GM19452 (cell line): ENCODE results near the gene RSRC1.

Experiments
- ATAC-seq: cut with Tn5 transposase; IDR thresholded peaks from one replicate; pipeline ENCODE4 v1.9.1; 2021; ENCODE audit not compliant: unreplicated experiment

RSRC1 gene

DNA sequence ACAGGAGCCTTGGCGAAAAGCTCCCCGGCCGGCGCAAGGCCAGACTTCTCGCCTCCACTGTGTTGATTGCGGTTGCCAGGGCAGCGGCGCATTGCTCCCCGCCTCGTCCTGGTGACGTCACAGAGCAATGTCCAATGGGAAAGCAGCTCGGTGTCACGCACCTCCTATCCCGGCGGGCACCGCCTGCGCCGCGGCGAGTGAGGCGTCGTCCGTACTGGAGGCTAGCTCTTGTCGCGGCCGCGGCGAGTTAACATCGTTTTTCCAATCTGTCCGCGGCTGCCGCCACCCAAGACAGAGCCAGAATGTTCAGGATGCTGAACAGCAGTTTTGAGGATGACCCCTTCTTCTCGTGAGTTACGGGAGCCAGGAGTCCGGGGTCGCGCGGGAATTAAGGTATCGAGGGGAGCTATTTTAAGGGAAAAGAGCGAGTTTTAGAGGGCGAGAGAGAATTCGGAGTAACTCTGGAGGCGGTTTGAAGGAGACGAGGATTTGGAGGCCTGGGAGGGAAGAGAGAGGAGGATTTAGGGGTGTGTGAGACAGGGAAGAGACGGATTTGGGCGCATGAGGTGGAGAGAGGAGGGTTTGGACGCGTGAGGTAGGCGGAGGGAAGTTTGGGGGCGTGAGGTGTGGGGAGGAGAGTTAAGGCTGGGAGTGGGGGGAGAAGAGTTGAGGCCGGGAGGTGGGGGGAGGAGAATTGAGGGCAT is 461.3 kb downstream of the RSRC1 start, which contains the start of gene MLF1:
Gene MLF1 (plus strand): TSS at position 196 of the 704 bp plus-strand sequence. CDS start 107 bp downstream, at position 303.
- ATAC-seq = peak; percentile 100

DNA sequence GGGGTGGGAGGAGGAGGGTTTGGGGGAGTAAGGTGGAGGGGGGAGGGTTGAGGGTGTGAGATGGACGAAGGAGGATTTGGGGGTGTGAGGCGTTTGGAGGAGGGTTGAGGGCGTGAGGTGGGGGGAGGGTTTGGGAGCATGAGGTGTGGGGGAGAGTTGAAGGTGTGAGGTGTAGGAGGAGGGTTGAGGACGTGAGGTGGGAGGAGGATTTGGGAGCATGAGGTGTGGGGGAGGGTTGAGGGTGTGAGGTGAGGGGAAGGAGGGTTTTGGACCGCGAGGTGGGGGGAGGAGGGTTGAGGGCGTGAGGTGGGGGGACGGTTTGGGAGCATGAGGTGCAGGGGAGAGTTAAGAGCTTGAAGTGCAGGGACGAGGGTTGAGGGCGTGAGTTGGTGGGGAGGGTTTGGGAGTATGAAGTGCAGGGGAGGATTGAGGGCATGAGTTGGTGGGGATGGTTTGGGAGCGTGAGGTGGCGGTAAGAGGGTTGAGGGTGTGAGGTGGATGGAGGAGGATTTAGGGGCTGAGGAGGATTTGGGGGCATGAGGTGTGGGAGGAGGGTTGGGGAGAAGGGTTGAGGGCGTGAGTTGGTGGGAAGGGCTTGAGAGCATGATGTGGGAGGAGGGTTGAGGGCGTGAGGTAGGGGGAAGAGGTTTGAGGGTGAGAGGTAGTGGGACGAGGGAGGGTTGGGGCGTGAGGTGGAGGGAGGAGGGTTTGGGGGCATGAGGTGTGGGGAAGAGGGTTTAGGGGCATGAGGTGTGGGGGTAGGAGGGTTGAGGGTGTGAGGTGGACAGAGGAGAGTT is 462.3 kb downstream of the RSRC1 start:
- no peak for ATAC-seq

DNA sequence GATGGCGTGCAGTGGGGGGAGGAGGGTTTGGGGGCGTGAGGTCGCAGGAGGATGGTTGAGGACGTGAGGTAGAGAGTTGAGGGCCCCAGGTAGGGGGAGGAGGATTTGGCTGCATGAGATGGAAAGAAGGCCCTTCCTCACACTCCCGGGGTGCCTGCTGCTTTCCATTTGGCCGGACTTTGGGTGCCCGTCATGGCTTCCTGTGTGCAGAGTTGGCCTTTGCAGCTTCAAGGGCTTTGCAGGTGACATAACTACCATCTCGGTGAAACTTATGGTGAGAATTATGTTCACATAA is 462.8 kb downstream of the RSRC1 start:
- ATAC-seq = no peak

DNA sequence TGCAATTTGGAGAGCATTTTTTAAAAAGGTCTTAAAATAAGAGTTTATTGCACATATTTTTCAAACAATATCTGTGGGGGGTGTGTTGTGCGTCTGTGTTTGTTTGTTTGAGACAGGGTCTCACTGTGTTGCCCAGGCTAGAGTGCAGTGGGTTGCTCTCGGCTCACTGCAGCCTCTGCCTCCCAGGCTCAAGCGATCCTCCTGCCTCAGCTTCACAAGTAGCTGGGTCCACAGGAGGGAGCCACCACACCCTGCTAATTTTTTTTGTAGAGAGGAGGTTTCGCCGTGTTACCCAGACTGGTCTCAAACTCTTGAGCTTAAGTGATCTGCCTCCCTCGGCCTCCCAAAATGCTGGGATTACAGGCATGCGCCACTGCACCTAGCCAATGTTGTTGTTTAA is 463.8 kb downstream of the RSRC1 start:
- no peak for ATAC-seq

DNA sequence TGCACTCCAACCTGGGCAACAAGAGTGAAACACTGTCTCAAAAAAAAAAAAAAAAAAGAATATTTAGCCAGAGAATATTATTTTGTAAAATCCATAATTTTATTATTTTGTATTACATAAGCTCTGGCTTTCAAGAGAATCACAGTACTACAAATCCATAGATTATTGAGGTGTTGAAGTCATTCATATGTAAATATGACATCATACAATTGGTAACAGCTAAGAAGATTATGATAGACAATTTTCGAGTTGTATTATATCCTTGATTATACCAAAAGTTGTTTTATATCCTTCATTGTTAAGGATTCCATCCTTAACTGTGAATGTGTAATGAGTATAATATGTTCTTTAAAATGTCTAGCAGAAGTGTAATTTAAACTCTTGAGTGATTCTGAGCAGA is 464.8 kb downstream of the RSRC1 start:
- ATAC-seq = no peak

DNA sequence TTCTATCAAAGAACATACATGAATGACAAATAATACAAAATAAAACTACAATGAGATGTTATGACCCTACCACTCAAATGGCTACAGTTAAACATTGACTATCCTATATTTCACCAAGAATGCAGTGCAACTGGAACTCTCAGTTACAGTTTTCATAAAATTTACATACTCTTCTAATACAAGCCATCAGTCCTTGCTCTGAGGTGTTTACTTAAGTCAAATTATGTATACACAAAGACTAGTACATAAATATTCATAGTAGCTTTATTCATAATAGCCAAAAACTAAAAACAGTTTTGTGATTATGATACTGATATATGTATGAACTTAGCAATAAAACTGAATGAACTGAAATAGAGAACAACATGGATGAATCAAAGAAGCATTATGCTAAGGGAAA is 480.3 kb downstream of the RSRC1 start:
- ATAC-seq = no peak
